ENCODE data around the gene HELZ. TPM values are rescaled to one million over a fixed set of nuclear protein-coding genes. Genes with fewer than 3 reads are reported as not detected.

The HELZ gene
- total RNA-seq, 2 experiments from 2014 or later = 55.3 to 58.0 TPM

DNA sequence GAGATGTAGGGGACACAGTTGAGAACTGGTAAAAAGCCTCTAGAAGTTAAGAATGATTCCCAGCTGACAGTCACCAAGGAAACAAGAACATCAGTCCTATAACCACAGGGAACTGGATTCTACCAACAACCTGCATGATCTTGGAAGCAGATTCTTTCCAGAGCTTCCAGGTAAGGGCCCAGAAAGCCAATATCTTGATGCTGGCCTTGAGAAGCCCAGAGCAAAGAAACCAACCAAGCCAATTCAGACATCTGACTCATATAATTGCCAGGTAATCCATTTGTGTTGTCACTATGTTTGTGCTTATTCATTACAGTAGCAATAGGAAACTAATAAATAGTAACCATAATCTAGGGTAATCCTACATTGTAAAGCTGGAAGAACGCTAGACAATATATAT is 119.1 kb downstream of the HELZ start:
- H3K27me3 Mint-ChIP-seq = no peaks in the 10 kb centered on the region
- peaks cover 5% of the 10 kb centered on the region for H3K4me1 Mint-ChIP-seq
- ChIA-PET POLR2A (no interaction called here), CTCF (interaction anchor here (1.4 kb wide), 1 partner anchor 14 kb away, joined by 5 read pairs; no protein-coding TSS in a partner anchor)
- intact Hi-C loops (cut with DNase I, micrococcal nuclease) = no loop called here
- no peaks in the 10 kb centered on the region for H3K9me3 Mint-ChIP-seq (ENCODE audit: low read depth)
- ATAC-seq = no peak
- peaks cover 27% of the 10 kb centered on the region for H3K36me3 Mint-ChIP-seq (ENCODE audit: low read depth)
- DNase-seq = no peak
- H3K4me3 Mint-ChIP-seq = no peak overlapping the region
- H3K27ac Mint-ChIP-seq = no peak overlapping the region

DNA sequence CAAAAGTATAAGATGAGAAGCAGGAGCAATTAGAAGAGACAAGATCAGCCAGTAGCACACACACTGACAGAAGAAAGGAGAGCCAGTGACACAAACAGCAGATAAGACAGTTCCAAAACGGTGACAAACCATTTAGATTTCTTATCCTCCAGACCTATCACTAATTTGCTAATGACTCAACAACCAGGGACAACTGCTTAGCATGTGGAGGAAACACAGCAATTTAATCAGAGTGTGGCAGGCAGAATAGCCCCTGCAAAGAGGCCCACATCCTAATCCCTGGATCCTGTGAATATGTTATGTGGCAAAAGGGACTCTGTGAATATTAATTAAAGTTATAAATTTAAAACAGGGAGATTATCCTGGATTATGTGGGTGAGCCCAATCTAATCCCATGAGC is 119.6 kb downstream of the HELZ start:
- no peaks in the 10 kb centered on the region for H3K9me3 Mint-ChIP-seq (ENCODE audit: low read depth)
- CTCF ChIA-PET = no interaction called here
- H3K4me3 Mint-ChIP-seq = no peak overlapping the region
- H3K27me3 Mint-ChIP-seq = no peaks in the 10 kb centered on the region
- DNase-seq = no peak
- peaks cover 5% of the 10 kb centered on the region for H3K4me1 Mint-ChIP-seq
- ATAC-seq = no peak
- H3K36me3 Mint-ChIP-seq (ENCODE audit: low read depth) = peaks cover 32% of the 10 kb centered on the region
- intact Hi-C loops (cut with DNase I, micrococcal nuclease) = no loop called here
- no peak overlapping the region for H3K27ac Mint-ChIP-seq
- POLR2A ChIA-PET = no interaction called here

DNA sequence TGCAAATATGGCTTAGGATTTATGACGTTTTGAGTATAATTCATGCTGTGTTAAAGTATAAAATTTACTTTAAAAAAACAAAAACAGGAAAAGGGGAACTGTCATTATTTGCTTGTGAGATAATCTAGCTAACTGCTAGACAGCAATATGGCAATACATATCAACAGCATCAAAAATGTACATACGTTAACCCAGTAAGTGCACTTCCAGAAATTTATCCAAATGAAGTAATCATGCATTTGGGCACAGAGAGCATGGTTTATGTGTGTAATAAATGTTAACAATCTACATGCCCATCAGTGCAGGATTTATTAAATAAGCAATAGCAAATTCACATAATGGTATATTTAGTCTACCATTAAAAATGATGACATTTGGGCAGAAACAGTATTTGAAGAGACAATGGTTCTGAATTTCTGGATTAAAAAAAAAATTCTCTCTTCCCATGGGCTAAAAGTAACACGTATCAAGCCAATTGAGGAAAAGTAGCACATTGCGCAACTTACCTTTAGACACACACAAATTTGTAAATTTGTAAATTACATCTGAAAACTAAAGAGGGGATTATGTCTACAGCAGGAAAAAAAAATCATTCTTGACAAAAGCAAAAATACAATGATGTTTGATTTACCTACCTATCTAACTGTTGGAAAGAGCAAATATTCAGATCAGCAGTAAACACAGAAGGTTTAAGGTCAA is 120.4 kb downstream of the HELZ start:
- intact Hi-C loops (cut with DNase I, micrococcal nuclease) = no loop called here
- DNase-seq = no peak
- ChIA-PET POLR2A (no interaction called here), CTCF (no interaction called here)
- Mint-ChIP-seq H3K9me3 (ENCODE audit: low read depth) (no peaks in the 10 kb centered on the region), H3K27me3 (no peaks in the 10 kb centered on the region), H3K36me3 (ENCODE audit: low read depth) (peaks cover 37% of the 10 kb centered on the region), H3K4me1 (peaks cover 5% of the 10 kb centered on the region), H3K27ac (no peak overlapping the region), H3K4me3 (no peak overlapping the region)
- no peak for ATAC-seq

DNA sequence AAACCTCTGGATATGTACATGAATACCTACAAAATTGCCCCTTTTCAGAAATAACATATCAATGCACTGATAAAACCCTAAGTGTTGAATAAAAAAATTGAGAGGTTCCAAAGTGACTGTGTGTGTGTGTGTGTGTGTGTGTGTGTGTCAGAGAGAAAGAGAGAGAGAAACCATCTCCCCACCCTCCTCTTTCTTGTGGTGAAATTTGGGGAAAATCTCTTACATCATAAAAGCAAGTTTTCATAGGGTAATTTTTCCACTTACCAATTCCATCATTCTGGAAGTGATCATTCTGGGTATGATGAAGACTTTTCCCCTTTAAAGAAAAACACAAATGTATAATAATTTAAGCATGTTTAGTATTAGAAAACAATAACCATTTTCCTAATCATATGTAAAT is 121.3 kb downstream of the HELZ start:
- CTCF ChIA-PET = interaction anchor here (0.7 kb wide), 1 partner anchor 658 kb away, joined by 3 read pairs; no protein-coding TSS in a partner anchor
- POLR2A ChIA-PET = no interaction called here
- no peak overlapping the region for H3K27ac Mint-ChIP-seq
- no peaks in the 10 kb centered on the region for H3K9me3 Mint-ChIP-seq (ENCODE audit: low read depth)
- no peaks in the 10 kb centered on the region for H3K27me3 Mint-ChIP-seq
- DNase-seq (no peak), ATAC-seq (no peak)
- intact Hi-C loops (cut with DNase I, micrococcal nuclease) = no loop called here
- peaks cover 43% of the 10 kb centered on the region for H3K36me3 Mint-ChIP-seq (ENCODE audit: low read depth)
- no peak overlapping the region for H3K4me3 Mint-ChIP-seq
- H3K4me1 Mint-ChIP-seq = peaks cover 5% of the 10 kb centered on the region

DNA sequence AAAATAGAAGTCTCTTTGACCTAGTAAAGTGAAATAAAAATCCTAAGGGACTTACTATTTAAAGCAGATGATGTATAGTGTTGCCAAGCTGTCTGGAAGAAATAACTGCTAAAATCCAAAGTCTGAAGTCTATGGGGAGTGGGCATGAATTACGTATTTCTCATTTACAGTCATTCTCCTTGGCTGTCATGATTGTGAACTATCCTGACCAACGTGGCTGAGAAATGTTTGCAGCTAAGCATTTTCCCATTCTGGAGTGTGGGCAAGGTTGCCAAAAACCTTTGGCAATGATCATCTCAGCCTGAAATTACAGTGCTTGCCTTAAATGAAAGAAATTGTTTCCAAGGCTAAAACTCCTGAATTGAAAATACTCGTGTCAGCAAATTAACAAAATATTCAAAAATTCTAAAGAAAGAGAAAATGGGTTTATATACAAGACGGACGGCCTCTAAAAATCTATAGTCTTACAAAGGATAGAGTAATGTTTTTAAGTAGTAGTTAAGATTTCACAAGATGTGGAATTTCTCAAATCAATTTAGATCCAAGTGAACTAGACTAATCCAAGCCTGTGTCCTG is 123.6 kb downstream of the HELZ start:
- Mint-ChIP-seq H3K4me1 (peaks cover 5% of the 10 kb centered on the region), H3K9me3 (ENCODE audit: low read depth) (peaks cover 3% of the 10 kb centered on the region), H3K27ac (no peak overlapping the region), H3K4me3 (no peak overlapping the region), H3K36me3 (ENCODE audit: low read depth) (peaks cover 58% of the 10 kb centered on the region), H3K27me3 (no peaks in the 10 kb centered on the region)
- intact Hi-C loops (cut with DNase I, micrococcal nuclease) = no loop called here
- DNase-seq (no peak), ATAC-seq (no peak)
- ChIA-PET POLR2A (no interaction called here), CTCF (interaction anchor here (0.9 to 1.5 kb wide), 2 partner anchors 20 to 69 kb away, joined by 3 read pairs; no protein-coding TSS in a partner anchor)

DNA sequence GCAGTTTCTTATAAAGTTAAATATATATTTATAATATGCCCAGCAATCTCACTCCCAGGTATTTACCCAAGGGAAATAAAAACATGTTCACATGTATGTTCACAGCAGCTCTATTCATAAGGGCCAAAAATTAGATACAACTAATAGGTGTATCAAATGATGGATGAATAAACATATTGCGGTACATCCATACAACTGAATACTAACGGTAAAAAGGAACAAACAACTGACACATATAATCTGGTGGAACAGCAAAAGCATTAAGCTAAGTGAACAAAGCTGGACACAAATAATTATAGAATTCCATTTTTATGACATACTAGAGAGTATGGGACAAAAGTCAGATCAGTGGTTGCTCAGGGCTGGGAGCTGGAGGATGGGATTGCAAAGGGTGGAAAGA is 125.9 kb downstream of the HELZ start:
- CTCF ChIA-PET = interaction anchor here (1.5 kb wide), 1 partner anchor 14 kb away, joined by 6 read pairs; no protein-coding TSS in a partner anchor
- Mint-ChIP-seq H3K9me3 (ENCODE audit: low read depth) (peaks cover 6% of the 10 kb centered on the region), H3K4me3 (no peak overlapping the region), H3K36me3 (ENCODE audit: low read depth) (peaks cover 71% of the 10 kb centered on the region), H3K4me1 (peaks cover 12% of the 10 kb centered on the region), H3K27ac (no peak overlapping the region), H3K27me3 (no peaks in the 10 kb centered on the region)
- DNase-seq (no peak), ATAC-seq (no peak)
- intact Hi-C loops (cut with DNase I, micrococcal nuclease) = no loop called here
- POLR2A ChIA-PET = no interaction called here

DNA sequence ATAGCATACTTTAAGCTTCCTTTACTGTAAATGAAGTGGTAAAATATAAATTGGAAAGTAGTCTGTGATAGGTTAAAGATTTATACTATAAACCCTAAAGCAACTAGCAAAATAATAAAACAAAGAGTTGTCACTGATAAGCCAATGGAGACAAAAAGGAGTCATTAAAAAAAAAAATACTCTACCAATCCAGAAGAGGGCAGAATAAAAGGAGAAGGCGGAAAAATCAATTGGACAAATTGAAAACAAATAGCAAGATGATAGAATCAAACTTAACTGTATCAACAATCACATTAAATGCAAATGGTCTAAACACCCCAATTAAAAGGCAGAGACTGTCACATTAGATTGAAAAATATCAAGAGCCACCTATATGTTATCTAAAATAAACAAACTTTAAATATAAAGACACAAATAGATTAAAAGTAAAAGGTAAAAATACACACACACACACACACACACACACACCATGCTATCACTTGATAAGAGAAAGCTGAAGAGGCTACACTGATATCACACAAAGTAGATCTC is 128.9 kb downstream of the HELZ start:
- DNase-seq (no peak), ATAC-seq (no peak)
- ChIA-PET POLR2A (no interaction called here), CTCF (interaction anchor here (0.5 kb wide), 1 partner anchor 705 kb away, joined by 4 read pairs; no protein-coding TSS in a partner anchor)
- H3K27ac Mint-ChIP-seq = no peak overlapping the region
- no peak overlapping the region for H3K4me3 Mint-ChIP-seq
- peaks cover 77% of the 10 kb centered on the region for H3K36me3 Mint-ChIP-seq (ENCODE audit: low read depth)
- intact Hi-C loops (cut with DNase I, micrococcal nuclease) = no loop called here
- no peaks in the 10 kb centered on the region for H3K27me3 Mint-ChIP-seq
- H3K4me1 Mint-ChIP-seq = peaks cover 9% of the 10 kb centered on the region
- peaks cover 6% of the 10 kb centered on the region for H3K9me3 Mint-ChIP-seq (ENCODE audit: low read depth)

DNA sequence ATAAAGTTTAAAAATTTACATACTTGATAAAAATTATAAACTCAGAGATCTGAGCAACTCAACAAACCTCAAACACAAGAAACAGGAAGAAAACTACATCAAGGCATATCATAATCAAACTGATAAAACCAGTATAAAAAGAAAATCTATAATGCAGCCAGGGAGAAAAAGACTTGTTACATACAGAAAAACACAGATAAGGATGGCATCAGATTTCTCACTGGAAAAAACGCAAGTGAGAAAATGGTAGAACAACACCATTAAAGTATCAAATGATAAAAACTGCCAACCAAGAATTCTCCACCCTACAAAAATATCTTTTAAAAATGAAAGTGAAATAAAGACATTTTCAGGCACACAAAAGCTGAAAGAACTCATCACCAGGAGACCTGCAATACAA is 129.6 kb downstream of the HELZ start:
- H3K4me3 Mint-ChIP-seq = no peak overlapping the region
- no peak for DNase-seq
- peaks cover 9% of the 10 kb centered on the region for H3K4me1 Mint-ChIP-seq
- POLR2A ChIA-PET = no interaction called here
- H3K9me3 Mint-ChIP-seq (ENCODE audit: low read depth) = peaks cover 6% of the 10 kb centered on the region
- peaks cover 77% of the 10 kb centered on the region for H3K36me3 Mint-ChIP-seq (ENCODE audit: low read depth)
- CTCF ChIA-PET = no interaction called here
- no peak for ATAC-seq
- intact Hi-C loops (cut with DNase I, micrococcal nuclease) = no loop called here
- H3K27ac Mint-ChIP-seq = no peak overlapping the region
- H3K27me3 Mint-ChIP-seq = no peaks in the 10 kb centered on the region

DNA sequence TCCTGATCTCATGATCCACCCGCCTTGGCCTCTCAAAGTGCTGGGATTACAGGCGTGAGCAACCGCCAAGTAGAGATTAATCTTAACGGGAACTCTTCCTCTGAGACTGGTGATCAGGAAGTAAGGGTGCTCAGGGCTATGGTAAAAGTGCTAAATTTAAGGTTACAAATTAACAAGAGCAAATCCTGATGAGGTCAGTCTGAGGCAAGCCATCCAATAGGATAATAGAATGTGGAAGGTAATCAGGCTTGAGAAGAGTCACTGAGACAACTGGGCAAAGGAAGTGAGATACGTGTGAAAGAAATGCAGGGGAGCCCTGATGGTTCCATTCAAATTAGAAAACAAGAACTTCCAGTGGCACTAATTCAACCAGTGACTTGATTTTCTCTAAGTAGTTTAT is 131.5 kb downstream of the HELZ start:
- POLR2A ChIA-PET = no interaction called here
- ATAC-seq (no peak), DNase-seq (no peak)
- Mint-ChIP-seq H3K4me1 (peaks cover 9% of the 10 kb centered on the region), H3K27ac (no peak overlapping the region), H3K4me3 (no peak overlapping the region), H3K27me3 (no peaks in the 10 kb centered on the region), H3K9me3 (ENCODE audit: low read depth) (peaks cover 6% of the 10 kb centered on the region), H3K36me3 (ENCODE audit: low read depth) (peaks cover 71% of the 10 kb centered on the region)
- CTCF ChIA-PET = no interaction called here
- intact Hi-C loops (cut with DNase I, micrococcal nuclease) = no loop called here

DNA sequence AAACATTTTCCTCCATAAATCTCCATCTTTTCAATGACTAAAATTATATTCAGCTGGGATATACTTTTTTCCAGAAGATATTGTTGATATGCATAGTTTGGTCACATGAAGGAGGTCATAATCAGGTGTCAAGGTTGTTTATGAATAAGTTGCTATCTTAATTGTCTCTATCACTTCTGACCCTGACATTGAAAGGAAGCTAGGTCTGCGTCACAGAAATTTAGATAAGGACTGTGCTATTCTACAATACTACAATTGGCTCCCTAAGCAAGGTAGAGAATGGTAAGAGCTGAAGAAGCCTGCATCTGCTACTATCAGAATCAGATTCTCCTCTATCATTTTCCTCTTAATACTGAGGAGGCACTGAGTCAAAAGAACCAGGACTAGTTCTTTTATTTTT is 133.2 kb downstream of the HELZ start:
- Mint-ChIP-seq H3K4me3 (no peak overlapping the region), H3K4me1 (peaks cover 12% of the 10 kb centered on the region), H3K36me3 (ENCODE audit: low read depth) (peaks cover 69% of the 10 kb centered on the region), H3K27ac (no peak overlapping the region), H3K27me3 (no peaks in the 10 kb centered on the region), H3K9me3 (ENCODE audit: low read depth) (peaks cover 4% of the 10 kb centered on the region)
- intact Hi-C loops (cut with DNase I, micrococcal nuclease) = no loop called here
- CTCF ChIA-PET = interaction anchor here (1.8 kb wide), 1 partner anchor 15 kb away, joined by 5 read pairs; no protein-coding TSS in a partner anchor
- no peak for DNase-seq
- ATAC-seq = no peak
- POLR2A ChIA-PET = no interaction called here

DNA sequence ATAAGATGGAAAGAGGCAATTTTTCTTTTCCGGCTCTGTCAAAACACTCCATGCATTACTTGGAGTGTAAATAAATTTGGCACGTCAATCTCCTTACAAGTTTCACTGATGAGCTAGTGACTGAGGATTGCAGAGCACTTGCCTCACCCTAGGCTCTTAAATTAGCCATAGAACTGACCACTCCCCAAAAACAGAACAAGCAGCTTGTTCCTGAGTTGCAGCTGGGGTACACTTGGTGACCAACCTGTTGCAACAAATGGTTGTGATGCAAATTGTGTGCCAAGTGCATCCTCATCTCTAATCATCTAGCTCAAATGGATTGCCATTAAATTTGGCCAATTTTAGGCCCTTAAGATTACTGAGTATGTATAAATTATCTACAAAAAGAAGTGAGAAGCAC is 133.7 kb downstream of the HELZ start:
- Mint-ChIP-seq H3K9me3 (ENCODE audit: low read depth) (peaks cover 2% of the 10 kb centered on the region), H3K4me3 (no peak overlapping the region), H3K27me3 (no peaks in the 10 kb centered on the region), H3K36me3 (ENCODE audit: low read depth) (peaks cover 64% of the 10 kb centered on the region), H3K4me1 (peaks cover 12% of the 10 kb centered on the region), H3K27ac (no peak overlapping the region)
- ChIA-PET POLR2A (no interaction called here), CTCF (interaction anchor here (1.0 to 1.8 kb wide), 2 partner anchors 15 to 45 kb away, joined by 4 to 5 read pairs; no protein-coding TSS in a partner anchor)
- no peak for ATAC-seq
- DNase-seq = no peak
- intact Hi-C loops (cut with DNase I, micrococcal nuclease) = no loop called here

DNA sequence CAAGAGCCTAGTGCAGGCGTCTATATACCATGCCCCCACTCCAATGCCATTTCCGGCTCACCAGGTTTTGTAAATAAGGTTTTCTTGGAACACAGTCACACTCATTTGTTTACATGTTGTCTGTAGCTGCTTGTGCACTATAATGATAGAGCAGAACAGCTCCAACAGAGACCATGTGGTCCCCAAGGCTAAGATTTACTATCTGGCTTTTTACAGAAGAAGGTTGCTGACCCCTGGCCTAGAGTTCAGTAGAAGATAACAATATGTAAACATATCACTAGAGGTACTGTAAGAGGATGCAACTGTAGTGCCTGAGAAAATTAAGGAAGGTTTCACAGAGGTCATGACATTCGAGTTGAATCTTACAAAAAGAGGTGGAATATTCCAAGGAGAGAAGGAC is 134.4 kb downstream of the HELZ start:
- H3K4me3 Mint-ChIP-seq = no peak overlapping the region
- no peaks in the 10 kb centered on the region for H3K9me3 Mint-ChIP-seq (ENCODE audit: low read depth)
- peaks cover 60% of the 10 kb centered on the region for H3K36me3 Mint-ChIP-seq (ENCODE audit: low read depth)
- intact Hi-C loops (cut with DNase I, micrococcal nuclease) = no loop called here
- ChIA-PET POLR2A (no interaction called here), CTCF (interaction anchor here (1.0 kb wide), 1 partner anchor 46 kb away, joined by 4 read pairs; no protein-coding TSS in a partner anchor)
- ATAC-seq (no peak), DNase-seq (no peak)
- no peaks in the 10 kb centered on the region for H3K27me3 Mint-ChIP-seq
- H3K4me1 Mint-ChIP-seq = peaks cover 9% of the 10 kb centered on the region
- no peak overlapping the region for H3K27ac Mint-ChIP-seq

Measured in activated CD4-positive, alpha-beta T cell treated with anti-CD3 and anti-CD28 coated beads for 36 hours (primary cell).